GM04503 (cell line): ENCODE measurements around the gene DIP2C.
"Not testable (repeated sequence)": the region's sequence is repeated elsewhere in the genome, so short reads cannot be mapped to it uniquely, and the experiment has no call there.

ENCODE experiments used
- DNase-seq: peaks from one replicate; pipeline ENCODE4 v3.0.0-alpha.2; 2012; ENCODE audit warnings: low read depth

Gene DIP2C

DNA sequence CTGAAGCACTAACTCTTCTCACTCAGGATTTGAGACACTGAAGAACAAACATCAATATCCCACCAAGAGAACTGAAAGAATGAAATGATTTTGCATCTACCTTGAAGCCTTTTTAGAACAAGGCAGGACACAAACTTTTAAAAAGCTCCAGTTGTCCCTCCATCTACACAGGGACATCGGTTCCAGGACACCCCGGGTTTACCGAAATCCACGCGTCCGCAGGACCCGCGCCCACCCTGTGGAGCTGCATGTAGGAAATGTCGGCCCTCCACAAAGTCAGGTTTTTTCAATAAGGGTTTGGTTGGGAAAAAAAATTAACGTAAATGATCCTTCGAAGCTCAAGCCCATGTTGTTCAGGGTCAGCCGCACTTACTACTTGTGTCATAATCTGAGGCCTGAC lies 94.0 kb downstream of the DIP2C start:
- no peak for DNase-seq

DNA sequence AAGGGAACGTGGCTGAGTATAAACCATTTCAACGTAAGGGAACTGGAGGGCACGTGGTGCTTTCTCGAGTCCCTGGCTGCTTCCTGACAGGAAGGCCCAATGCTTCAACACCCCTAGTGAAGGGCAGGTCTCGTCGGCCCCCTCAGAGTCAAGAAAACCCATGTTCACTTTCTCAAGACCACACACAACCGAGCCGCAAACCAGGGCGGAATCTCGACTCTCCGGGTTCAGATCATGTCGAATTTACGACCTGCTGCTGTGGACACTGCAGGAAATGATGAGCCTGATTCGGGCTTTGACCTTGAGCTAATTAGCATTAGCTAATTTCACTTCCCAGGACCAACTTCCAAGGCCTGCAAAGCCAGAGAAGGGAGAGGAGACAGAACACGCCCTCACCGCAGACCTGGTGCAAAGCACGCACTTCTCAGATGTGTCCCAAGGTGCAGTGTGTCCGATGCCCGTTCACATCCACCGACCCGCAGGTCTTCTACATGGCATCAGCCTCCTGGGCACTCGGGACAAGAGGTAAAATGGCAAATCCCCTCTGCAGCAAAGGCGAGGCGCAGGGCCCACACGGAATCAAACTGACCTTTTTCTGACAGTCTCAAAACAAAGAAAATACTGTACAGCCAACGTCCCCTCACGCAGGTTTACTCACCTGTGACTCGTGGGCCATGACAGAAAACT lies 94.7 kb downstream of the DIP2C start:
- no peak for DNase-seq

DNA sequence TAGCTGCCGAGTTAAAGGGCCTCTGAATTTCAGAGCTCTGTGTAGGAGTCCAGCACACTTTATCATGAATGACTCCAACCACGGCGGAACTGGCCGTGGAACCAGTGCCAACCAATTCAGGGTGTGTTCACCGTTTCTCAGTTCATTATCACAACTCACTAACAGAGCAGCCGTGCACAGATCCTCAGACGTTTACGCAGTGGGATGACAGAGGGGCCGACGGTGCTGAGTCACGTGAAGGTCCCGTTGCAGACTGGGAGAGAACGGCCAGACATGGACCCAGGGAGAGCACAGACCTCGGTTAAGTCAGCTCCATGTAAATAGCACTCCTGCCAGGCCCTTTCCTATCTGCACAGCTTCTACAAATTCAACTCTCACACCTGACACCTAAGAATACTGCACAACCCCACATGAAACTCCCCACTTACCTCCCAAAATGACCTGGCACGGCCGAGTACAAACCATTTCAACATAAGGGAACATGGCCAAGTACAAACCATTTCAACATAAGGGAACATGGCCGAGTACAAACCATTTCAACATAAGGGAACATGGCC lies 95.5 kb downstream of the DIP2C start:
- DNase-seq: no peak

DNA sequence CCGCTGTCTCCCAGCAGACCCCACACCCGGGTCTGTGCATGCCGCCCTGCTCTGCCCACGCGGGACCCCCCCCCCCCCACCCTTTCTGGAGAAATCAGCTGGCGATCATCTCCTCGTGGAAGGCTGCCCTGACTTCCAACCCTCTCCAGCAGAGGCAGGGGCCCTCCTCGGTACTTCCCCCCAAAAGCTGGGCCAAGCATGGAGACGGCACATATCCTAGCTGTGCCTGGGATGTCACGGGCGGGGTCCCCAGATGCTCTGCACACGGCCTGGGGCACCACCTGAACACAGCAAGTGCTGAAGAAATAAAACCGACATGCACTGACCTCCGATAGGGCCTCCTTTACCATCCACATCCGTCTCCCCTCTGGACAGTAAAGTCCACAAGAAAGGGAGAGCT lies 96.0 kb downstream of the DIP2C start:
- no peak for DNase-seq

DNA sequence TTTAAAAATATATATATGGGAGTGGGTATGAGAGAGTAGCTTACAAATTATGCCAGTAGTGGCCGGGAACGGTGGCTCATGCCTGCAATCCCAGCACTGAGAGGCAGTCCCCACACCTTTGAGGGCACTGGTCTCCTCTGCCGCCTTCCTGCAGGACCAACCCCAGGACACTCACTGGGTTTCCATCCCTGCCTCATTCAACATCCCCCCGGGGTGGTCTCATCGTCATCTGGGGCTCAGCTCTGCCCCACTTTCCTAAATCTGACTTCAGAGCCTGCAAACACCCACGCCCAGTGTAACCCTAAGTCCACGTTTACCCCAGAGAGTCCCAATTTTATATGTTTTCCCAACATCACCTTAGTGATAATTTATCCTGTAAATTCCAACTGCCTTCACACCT lies 96.5 kb downstream of the DIP2C start:
- no peak for DNase-seq

DNA sequence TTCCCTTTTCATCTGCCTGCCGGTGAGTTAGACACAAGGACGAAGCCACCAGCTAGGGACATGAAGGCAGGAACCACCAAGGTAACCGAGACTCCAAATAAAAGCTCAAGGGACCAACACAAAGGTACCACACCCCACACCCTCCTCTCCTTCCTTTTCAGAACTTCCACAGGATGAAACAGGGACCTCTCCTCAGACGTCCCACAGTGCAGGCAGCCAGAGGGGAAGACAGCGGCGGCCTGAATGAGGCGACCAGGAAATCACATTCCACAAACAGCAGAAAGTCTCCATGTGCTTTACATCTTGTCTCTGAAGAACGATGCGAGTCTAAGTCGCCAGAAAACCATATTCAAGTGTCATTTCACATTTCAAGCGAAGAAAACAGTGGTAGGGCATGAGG lies 97.8 kb downstream of the DIP2C start:
- no peak for DNase-seq

- no peak for DNase-seq
Measured at GRCh38 chr10:590721-591120, 98.7 kb downstream of the DIP2C start.

DNA sequence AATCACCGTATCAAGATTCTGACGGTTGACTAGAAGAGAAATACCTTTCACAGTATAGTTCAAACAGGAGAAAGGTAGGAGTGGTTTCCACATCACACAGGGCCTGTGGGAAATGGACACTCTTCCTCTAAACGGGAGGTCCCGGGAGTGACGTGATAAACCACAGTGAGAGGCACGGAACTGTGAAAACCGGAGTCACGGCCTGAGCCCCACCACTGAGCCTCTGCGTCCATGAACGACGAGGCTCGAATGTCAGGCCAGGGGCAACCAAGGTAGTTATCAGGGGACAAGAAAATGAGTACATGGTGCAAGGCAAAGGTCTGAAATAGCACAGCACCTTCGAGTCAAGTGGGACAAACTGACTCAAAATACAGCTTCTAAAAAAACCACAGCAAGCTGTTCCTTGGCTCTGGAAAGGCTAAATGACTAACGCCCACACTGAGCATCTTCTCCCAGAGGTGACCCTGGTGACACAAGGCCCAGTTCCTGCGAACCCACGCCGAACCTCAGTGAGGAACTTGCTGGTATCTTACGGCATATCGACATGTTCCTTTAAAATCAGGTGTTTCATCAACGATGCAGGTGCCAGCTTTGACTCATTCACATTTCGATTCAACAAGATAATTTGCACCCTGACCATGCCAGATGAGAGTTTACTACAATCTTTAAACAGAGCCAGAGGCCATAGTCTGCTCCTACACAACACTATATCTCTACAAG lies 99.3 kb downstream of the DIP2C start:
- no peak for DNase-seq

DNA sequence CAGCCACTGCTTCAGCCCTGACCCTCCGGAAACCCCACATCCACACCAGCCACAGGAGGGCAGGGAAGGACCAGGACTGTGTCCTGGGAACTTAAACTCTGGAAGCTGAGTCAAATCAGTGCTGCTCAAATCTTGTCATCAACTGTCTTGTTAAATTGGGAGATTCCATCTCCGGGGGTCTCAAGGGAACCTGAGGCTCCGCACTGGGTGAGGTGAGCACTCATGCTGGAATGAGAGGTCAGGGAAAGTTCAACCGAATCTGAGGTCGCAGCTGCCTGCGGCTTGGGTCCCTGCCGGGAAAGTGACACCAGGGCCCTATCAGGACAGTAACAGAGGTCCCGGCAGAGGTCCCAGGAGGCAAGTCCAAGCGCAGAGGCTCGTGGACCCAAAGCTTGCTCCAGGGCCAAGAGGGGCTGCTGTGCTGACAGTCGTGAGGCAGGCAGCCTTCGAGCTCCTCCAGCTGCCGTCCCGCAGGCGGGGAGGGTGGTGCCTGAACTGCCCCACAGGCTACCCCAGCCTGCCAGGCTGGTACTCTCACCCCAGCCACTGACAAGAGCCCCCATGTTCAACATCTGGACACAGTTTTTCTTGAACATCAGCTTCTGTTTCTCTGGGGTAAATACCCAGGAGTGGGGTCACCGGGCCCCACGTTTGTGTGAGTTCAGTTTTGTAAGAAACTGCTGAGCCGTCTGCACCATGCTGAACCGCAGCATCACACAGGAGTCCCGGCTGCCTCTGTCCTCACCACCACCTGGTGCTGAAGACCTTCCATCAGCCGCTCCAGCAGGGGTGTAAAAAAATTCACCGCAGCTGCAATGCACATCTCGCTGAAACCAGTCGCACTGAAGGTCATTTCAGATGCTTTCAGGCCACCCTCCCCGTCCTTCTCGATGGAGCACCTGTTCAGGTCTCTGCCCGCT lies 101.0 kb downstream of the DIP2C start:
- no peak for DNase-seq

DNA sequence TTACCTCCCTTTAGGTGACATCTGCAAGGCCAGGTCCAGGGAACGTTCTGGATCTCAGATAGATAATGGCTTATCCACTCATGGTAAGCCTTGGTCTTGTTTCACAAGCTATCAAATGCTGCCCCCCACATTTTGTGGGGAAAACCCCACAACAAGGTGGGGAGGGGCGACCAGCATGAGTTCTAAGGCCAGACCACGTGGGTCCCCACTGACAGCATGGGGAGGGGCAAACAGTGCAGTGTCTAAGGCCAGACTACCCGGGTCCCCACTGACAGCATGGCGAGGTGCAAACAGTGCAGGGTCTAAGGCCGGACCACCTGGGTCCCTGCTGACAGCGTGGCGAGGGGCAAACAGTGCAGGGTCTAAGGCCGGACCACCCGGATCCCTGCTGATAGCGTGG lies 102.8 kb downstream of the DIP2C start:
- no peak for DNase-seq

DNA sequence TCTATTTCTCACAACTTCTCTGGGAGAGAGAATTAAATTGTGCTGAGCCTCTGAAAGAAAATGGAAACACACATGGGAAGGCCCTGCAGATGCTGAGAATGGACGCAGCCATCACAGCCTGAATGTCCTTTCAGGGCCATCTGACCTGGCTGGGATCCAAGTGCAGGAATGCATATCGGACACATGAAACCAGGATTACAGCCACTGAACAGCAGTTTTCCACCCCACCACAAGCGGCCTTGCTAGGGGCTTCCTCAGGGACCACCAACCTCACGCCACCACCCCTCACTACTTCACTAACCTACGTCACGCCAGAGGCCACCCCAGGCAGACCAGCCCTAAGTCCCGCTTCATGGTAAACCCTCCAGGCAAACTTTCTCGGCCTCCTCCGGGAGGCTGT lies 103.3 kb downstream of the DIP2C start:
- DNase-seq: no peak

- DNase-seq: no peak
Measured at GRCh38 chr10:585502-585901, 104.0 kb downstream of the DIP2C start.

DNA sequence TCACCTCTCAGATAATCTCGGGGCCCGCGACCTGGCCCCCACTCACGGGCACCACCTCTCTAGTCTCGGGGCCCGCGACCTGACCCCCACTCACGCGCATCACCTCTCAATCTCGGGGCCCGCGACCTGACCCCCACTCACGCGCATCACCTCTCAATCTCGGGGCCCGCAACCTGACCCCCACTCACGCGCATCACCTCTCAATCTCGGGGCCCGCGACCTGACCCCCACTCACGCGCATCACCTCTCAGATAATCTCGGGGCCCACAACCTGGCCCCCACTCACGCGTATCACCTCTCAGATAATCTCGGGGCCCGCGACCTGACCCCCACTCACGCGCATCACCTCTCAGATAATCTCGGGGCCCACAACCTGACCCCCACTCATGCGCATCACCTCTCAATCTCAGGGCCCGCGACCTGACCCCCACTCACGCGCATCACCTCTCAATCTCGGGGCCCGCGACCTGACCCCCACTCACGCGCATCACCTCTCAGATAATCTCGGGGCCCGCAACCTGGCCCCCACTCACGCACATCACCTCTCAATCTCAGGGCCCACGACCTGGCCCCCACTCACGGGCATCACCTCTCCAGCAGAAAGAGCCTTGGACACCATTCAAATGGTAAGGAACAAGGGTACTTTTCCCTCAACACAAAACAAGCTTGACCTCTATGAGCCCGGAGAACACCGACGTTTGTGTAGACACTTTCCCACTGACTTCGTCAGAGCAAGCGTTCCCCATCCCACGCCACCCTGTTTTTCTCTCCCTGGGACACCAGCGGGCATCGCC lies 104.8 kb downstream of the DIP2C start:
- DNase-seq: not testable (repeated sequence)

GRCh38 chr10:583433-583832 lies 106.0 kb downstream of the DIP2C start:
- DNase-seq: no peak

- no peak for DNase-seq
Measured at GRCh38 chr10:581776-582330, 107.6 kb downstream of the DIP2C start.

DNA sequence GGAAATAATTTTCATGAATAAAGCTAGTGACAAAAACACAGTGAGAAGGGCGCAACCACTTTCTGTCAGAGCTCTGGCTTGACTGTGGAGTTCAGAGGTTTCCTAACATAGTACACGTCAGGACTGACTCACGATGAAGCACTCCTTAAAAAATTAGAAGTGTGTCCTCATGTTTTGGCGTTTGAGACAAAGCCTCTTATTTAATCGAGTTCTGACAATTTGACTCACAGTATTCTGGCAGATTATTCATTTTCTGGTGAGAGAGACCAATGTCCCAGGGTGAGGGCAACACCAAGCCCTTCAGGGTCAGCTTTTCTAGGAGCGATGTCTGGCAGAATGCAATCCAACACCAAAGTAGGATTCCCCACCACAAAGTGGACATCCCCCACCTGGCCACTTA lies 108.7 kb downstream of the DIP2C start:
- DNase-seq: peak; percentile 88

GRCh38 chr10:576130-576465 lies 113.4 kb downstream of the DIP2C start:
- DNase-seq: no peak

DNA sequence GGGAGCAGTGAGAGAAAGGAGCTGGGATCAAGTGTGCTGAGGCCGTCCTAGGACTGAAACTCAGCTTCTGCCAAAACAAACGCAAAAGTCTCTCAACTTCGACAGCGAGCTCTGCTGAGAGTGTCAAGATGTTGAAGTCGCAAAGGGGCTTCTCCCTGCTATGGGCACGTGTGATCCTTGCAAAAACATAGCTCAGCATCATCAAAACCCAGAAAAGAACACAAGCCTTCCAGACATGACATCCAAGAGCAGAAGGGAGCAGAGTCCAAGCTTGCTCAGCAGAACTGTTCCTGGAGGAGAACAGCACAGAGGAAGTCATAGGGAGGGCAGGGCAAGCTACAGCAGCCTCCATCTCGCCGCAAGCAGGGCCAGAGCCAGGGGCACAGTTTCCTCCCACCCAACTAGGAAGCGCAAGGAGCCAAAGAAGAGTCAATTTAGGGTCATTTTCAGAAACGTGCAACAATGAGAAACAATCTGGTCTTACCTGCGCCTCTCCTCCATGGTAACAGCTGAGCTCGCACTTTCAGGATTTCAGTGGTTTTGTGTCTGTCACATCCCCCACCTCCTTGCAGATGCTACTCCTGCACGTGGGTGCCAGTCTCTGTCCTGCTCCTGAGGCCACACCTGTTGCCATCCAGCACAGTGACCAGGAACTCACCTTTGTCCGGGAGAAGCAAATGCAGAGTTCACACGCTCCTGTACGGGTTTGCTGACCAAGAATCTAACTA lies 113.9 kb downstream of the DIP2C start:
- DNase-seq: no peak

DNA sequence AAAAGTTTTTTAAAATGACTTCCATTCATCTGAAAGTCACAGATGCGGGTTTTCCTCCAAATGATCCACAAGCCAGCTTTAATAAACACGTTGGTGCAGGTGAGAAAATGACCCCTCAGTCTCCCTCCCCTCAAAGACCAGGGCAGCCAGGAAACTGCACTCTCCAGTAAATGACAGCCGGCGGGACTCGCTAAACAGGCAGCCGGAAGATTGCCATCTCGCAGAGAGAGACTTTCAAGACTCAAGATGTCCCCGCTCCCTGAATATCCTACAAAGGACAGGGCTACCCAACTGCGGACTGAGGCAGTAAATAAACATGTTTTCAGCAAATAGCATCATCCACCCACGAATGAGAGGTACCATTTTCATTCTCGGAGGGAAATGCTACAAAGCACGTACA lies 116.8 kb downstream of the DIP2C start:
- DNase-seq: no peak

GRCh38 chr10:571688-572451 lies 117.6 kb downstream of the DIP2C start:
- peak; percentile 42 for DNase-seq
